Gastrocnemius medialis (tissue), 4 donors: ENCODE measurements around the gene NECTIN2. TPM values are rescaled to one million over a fixed set of nuclear protein-coding genes. Genes with fewer than 3 reads are reported as not detected.

ENCODE experiments used
- ATAC-seq, 2 donors: fragments of 150-250 bp; one replicate each; pipeline ENCODE4 v1.9.1; 2016
- DNase-seq, 2 donors: peaks; one replicate each; pipeline ENCODE4 v3.0.0-alpha.2; 2019
- H3K27ac ChIP-seq, 4 donors: fragments of 200-600 bp; sonication (generic); 1 replicate in 1 of 4; 2 replicates in 3 of 4; pipeline ENCODE4 v1.5.1; 2016 to 2018; ENCODE audit warnings: mild to moderate bottlenecking in 2 of 4, moderate library complexity in 1 of 4
- H3K27me3 ChIP-seq, 3 donors: fragments of 200-600 bp; sonication (generic) in 2 of 3; 1 replicate in 1 of 3; 2 replicates in 2 of 3; pipeline versions ENCODE4 v1.5.1 to v1.6.0; 2016 to 2019; ENCODE audit warnings: mild to moderate bottlenecking in 1 of 3, moderate library complexity in 1 of 3
- H3K36me3 ChIP-seq, 2 donors: fragments of 200-600 bp; sonication (generic) in 1 of 2; one replicate each; pipeline ENCODE4 v1.5.1; 2017 to 2018
- H3K4me1 ChIP-seq, 2 donors: fragments of 200-600 bp; sonication (generic) in 1 of 2; one replicate each; pipeline ENCODE4 v1.5.1; 2016 to 2017; ENCODE audit warnings: mild to moderate bottlenecking in 2 of 2
- H3K4me3 ChIP-seq, 4 donors: fragments of 200-600 bp; sonication (generic) in 3 of 4; 1 replicate in 1 of 4; 2 replicates in 3 of 4; pipeline ENCODE4 v1.5.1; 2016 to 2019; ENCODE audit warnings: mild to moderate bottlenecking in 2 of 4
- H3K9me3 ChIP-seq, 3 donors: fragments of 200-600 bp; sonication (generic) in 2 of 3; 1 replicate in 1 of 3; 2 replicates in 2 of 3; pipeline ENCODE4 v1.5.1; 2016 to 2019
- CTCF ChIP-seq, 5 experiments: fragments of 450-650 bp in 3 of 5; fragments of 200-600 bp in 2 of 5; sonication (generic) in 2 of 5; IDR thresholded peaks in 4 of 5; conservative IDR thresholded peaks in 1 of 5; 1 replicate in 4 of 5; 2 replicates in 1 of 5; pipeline ENCODE4 v1.5.1; 2016 to 2019; ENCODE audit warnings: antibody characterized with exemption in 5 of 5, mild to moderate bottlenecking in 3 of 5, moderate library complexity in 3 of 5
- POLR2A ChIP-seq, 2 donors: fragments of 450-650 bp; IDR thresholded peaks; one replicate each; pipeline ENCODE4 v1.6.1; 2017; ENCODE audit warnings: antibody characterized with exemption in 2 of 2, mild to moderate bottlenecking in 2 of 2, moderate library complexity in 2 of 2
- in situ Hi-C, 4 donors: fragments of 200-750 bp; cut with MboI; loops; one replicate each; pipeline versions ENCODE4 v1.15.0 to v1.8.0; 2017; ENCODE audit warnings: low sequenced_read_pairs in 4 of 4
- intact Hi-C: fragments of 100-400 bp; cut with DNase I; formaldehyde crosslinking; loops from one replicate; pipeline ENCODE4 v1.15.1; 2023; ENCODE audit warnings: low total_unique reads
- total RNA-seq, 4 donors: library from RNA; depleted of rRNA; stranded (reverse); fragments of >200 nt; gene quantifications; one replicate each; pipeline versions ENCODE4 v1.1.0 to v1.2.3, GENCODE V29; 2016

Gene NECTIN2
- total RNA-seq, 4 donors from 2014 or later: 10.3 to 20.8 (median 16.7) TPM

- DNase-seq (peak in 1 of 2 donors; percentile 25), ATAC-seq (peak; percentile 44 to 49)
- H3K27ac ChIP-seq: peak overlapping the region; percentile 43 to 77 (median 72)
- intact Hi-C loops (no loop called here), in situ Hi-C loops (no loop called here)
- TF ChIP-seq CTCF (IDR thresholded peaks at IDR 0.05 in 4 of 5, conservative IDR thresholded peaks at IDR 0.05 in 1 of 5) (no peak), POLR2A (IDR thresholded peaks at IDR 0.05) (no peak)
- H3K27me3 ChIP-seq: no peaks in the 10 kb centered on the region
- no peaks in the 10 kb centered on the region for H3K36me3 ChIP-seq
- peak overlapping the region in 1 of 4 donors; percentile 15 for H3K4me3 ChIP-seq
- H3K9me3 ChIP-seq: no peaks in the 10 kb centered on the region
- peaks cover 0 to 8% of the 10 kb centered on the region in 2 donors for H3K4me1 ChIP-seq
These were observed 25.2 kb upstream of the NECTIN2 start for GRCh38 chr19:44820648-44821609.

- no peak overlapping the region for H3K4me3 ChIP-seq
- H3K27me3 ChIP-seq: no peaks in the 10 kb centered on the region
- DNase-seq (no peak), ATAC-seq (no peak)
- H3K27ac ChIP-seq: peak overlapping the region; percentile 7 to 77 (median 72)
- in situ Hi-C loops (no loop called here), intact Hi-C loops (no loop called here)
- H3K36me3 ChIP-seq: no peaks in the 10 kb centered on the region
- TF ChIP-seq CTCF (IDR thresholded peaks at IDR 0.05 in 4 of 5, conservative IDR thresholded peaks at IDR 0.05 in 1 of 5) (no peak), POLR2A (IDR thresholded peaks at IDR 0.05) (no peak)
- H3K4me1 ChIP-seq: peaks cover 0 to 8% of the 10 kb centered on the region in 2 donors
- H3K9me3 ChIP-seq: no peaks in the 10 kb centered on the region
These were observed 23.9 kb upstream of the NECTIN2 start for GRCh38 chr19:44822177-44822576.

- Histone ChIP-seq H3K4me1 (peaks cover 0 to 8% of the 10 kb centered on the region in 2 donors), H3K27ac (peak overlapping the region in 3 of 4 donors; percentile 7 to 77 (median 70)), H3K4me3 (no peak overlapping the region), H3K27me3 (no peaks in the 10 kb centered on the region), H3K36me3 (no peaks in the 10 kb centered on the region), H3K9me3 (no peaks in the 10 kb centered on the region)
- no peak for ATAC-seq
- intact Hi-C loops: no loop called here
- in situ Hi-C loops: no loop called here
- no peak for TF ChIP-seq POLR2A (IDR thresholded peaks at IDR 0.05)
- no peak for TF ChIP-seq CTCF (IDR thresholded peaks at IDR 0.05 in 4 of 5, conservative IDR thresholded peaks at IDR 0.05 in 1 of 5)
- DNase-seq: no peak
These were observed 23.3 kb upstream of the NECTIN2 start for GRCh38 chr19:44822670-44823372.

- ATAC-seq (no peak), DNase-seq (no peak)
- H3K36me3 ChIP-seq: no peaks in the 10 kb centered on the region
- peaks cover 0 to 8% of the 10 kb centered on the region in 2 donors for H3K4me1 ChIP-seq
- TF ChIP-seq CTCF (IDR thresholded peaks at IDR 0.05 in 4 of 5, conservative IDR thresholded peaks at IDR 0.05 in 1 of 5) (no peak), POLR2A (IDR thresholded peaks at IDR 0.05) (no peak)
- H3K4me3 ChIP-seq: no peak overlapping the region
- intact Hi-C loops (no loop called here), in situ Hi-C loops (no loop called here)
- no peak overlapping the region for H3K27ac ChIP-seq
- H3K27me3 ChIP-seq: no peaks in the 10 kb centered on the region
- no peaks in the 10 kb centered on the region for H3K9me3 ChIP-seq
These were observed 22.8 kb upstream of the NECTIN2 start for GRCh38 chr19:44823373-44823698.
